PFSK-1 (cell line): ENCODE measurements around the gene RRP8.

Source experiments
- POLR2AphosphoS5 ChIP-seq: IDR thresholded peaks from 2 replicates; pipeline ENCODE4 v1.6.1; 2012; ENCODE audit warnings: low read depth, mild to moderate bottlenecking, control low read depth, low read length, moderate library complexity
- REST ChIP-seq, 2 experiments: IDR thresholded peaks; 2 replicates each; pipeline versions ENCODE4 v1.6.1 to v1.8.0; 2011 to 2012; ENCODE audit warnings: low read depth in 2 of 2, low read length in 2 of 2, control low read depth in 1 of 2, inconsistent platforms in 1 of 2, mild to moderate bottlenecking in 1 of 2, moderate library complexity in 1 of 2; ENCODE audit not compliant: insufficient read depth in 1 of 2
- SIN3A ChIP-seq: IDR thresholded peaks from 2 replicates; pipeline ENCODE4 v1.6.1; 2012; ENCODE audit warnings: mild to moderate bottlenecking, low read length, moderate library complexity, borderline replicate concordance; ENCODE audit not compliant: insufficient read depth

GRCh38 chr11:6650104-6650503 is 46.7 kb upstream of the RRP8 start:
- TF ChIP-seq SIN3A (no peak), POLR2AphosphoS5 (no peak), REST (IDR thresholded peaks at IDR 0.05; ENCODE audit: insufficient read depth in 1 of 2, low read depth in 2 of 2, low read length in 2 of 2) (no peak)
